Stimulated activated CD8-positive, alpha-beta memory T cell treated with anti-CD3 and anti-CD28 coated beads, Interleukin-12 subunit alpha, Interleukin-12 subunit beta, amount 100 ng/mL, for 1 hour (primary cell): ENCODE data around the gene C2CD4B.

Source experiments
- DNase-seq: peaks from one replicate; pipeline ENCODE4 v3.0.0-alpha.2; 2020; ENCODE audit warnings: low read depth

The C2CD4B gene

DNA sequence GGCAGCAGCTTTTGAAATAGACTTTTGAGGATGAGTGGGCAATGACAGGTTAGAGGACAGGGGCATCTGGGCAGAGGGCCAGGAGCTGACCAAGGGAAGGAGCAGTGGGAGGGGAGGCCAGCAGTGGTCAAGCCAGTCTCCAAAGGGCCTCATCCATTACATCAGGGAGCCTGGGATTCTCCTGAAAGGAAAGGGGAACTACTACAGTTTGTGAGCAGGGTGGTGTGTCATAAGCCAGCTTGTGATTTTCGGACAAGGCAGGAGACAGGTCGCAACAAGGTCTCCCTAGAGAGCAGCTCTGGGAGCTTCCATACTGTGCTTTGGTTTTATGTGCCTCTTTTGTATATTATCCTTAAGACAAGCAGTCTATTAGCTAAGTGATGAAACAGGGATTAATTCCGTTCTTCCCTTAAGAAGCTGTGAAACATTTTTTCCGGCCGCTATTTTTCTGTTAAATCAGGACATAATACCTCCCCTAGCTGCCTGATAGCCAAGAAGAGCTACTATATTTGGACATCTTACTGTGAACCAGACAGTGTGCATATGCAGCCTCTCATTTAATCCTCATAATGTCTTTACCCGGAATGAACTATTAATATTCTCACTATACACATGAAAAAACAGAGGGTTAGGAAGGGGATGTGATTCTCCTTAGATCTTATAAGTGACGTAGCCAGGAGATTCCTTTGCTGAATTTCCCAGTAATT is 46.4 kb downstream of the C2CD4B start:
- no peak for DNase-seq

- DNase-seq: no peak
These were observed 49.2 kb downstream of the C2CD4B start for GRCh38 chr15:62115847-62116246.
